Endothelial cell of umbilical vein (primary cell): ENCODE results near the gene PHF2. TPM values are rescaled to one million over a fixed set of nuclear protein-coding genes. Genes with fewer than 3 reads are reported as not detected.

Experiments
- BruUV-seq: library from RNA; stranded (reverse); fragments of 400-500 nt; replicated peaks from 2 replicates; lab custom pipeline; 2021; lab: Mats Ljungman, UMichigan
- CTCF ChIA-PET: fragments of 300-600, 350-600 bp; sonication (Branson Sonifier 250); formaldehyde crosslinking; loops from one replicate; lab custom pipeline; 2021; ENCODE audit warnings: antibody characterized with exemption, inconsistent platforms; lab: Charles Lee
- POLR2A ChIA-PET: fragments of 300-600, 350-600 bp; sonication (Branson Sonifier 250); formaldehyde crosslinking; loops from one replicate; lab custom pipeline; 2021; ENCODE audit warnings: antibody characterized with exemption, inconsistent platforms; lab: Charles Lee
- DNase-seq: peaks from one replicate; pipeline ENCODE4 v3.0.0-alpha.2; 2011; ENCODE audit warnings: low read depth, low spot score
- FAIRE-seq: peaks from 2 replicates; lab custom pipeline; 2011; peaks lifted over from hg19 to GRCh38; lab: Jason Lieb, UNC
- H2AFZ ChIP-seq: 2 replicates; pipeline ENCODE4 v1.6.0; 2012; ENCODE audit warnings: low read depth, low read length, control low read depth, inconsistent platforms
- H3K27ac ChIP-seq: 2 replicates; pipeline ENCODE4 v1.5.1; 2011; ENCODE audit warnings: low read depth, mild to moderate bottlenecking, control low read depth, low read length, moderate library complexity; ENCODE audit not compliant: insufficient read depth
- H3K27me3 ChIP-seq, 2 experiments: 2 replicates each; pipeline versions ENCODE4 v1.6.0 to v1.6.1; 2011; ENCODE audit warnings: low read length in 2 of 2, mixed read lengths in 1 of 2; ENCODE audit not compliant: control insufficient read depth in 2 of 2, insufficient read depth in 2 of 2
- H3K36me3 ChIP-seq, 2 experiments: 2 replicates in 1 of 2; 3 replicates in 1 of 2; pipeline ENCODE4 v1.5.1; 2011; ENCODE audit warnings: low read length in 2 of 2, mild to moderate bottlenecking in 1 of 2, moderate library complexity in 1 of 2; ENCODE audit not compliant: control insufficient read depth in 2 of 2, insufficient read depth in 2 of 2; ENCODE audit errors: extremely low read depth in 1 of 2
- H3K4me1 ChIP-seq: 3 replicates; pipeline ENCODE4 v1.5.1; 2011; ENCODE audit warnings: mild to moderate bottlenecking, low read length; ENCODE audit not compliant: control insufficient read depth, insufficient read depth; ENCODE audit errors: extremely low read depth
- H3K4me2 ChIP-seq: 2 replicates; pipeline ENCODE4 v1.6.1; 2011; ENCODE audit warnings: low read length, control low read depth, mixed read lengths; ENCODE audit not compliant: insufficient read depth
- H3K4me3 ChIP-seq, 3 experiments: fragments of 200-600 bp in 1 of 3; sonication (generic), shearing (Covaris generic) in 1 of 3; replicated peaks in 1 of 3; 2 replicates each; pipeline ENCODE4 v1.5.1; 2011 to 2016; ENCODE audit warnings: control low read depth in 3 of 3, low read length in 3 of 3, mild to moderate bottlenecking in 2 of 3, inconsistent platforms in 1 of 3, low read depth in 1 of 3, moderate library complexity in 1 of 3; ENCODE audit not compliant: insufficient read depth in 1 of 3
- H3K79me2 ChIP-seq: 2 replicates; pipeline ENCODE4 v1.6.0; 2012; ENCODE audit warnings: low read length, inconsistent platforms; ENCODE audit not compliant: control insufficient read depth, insufficient read depth
- H3K9ac ChIP-seq: replicated peaks from 2 replicates; pipeline ENCODE3; 2011; ENCODE audit warnings: low read length, control low read depth; ENCODE audit not compliant: insufficient read depth; ENCODE audit errors: extremely low read depth
- H3K9me1 ChIP-seq: replicated peaks from 3 replicates; pipeline ENCODE4 v1.6.0; 2011; ENCODE audit warnings: mild to moderate bottlenecking, low read length; ENCODE audit not compliant: control insufficient read depth, insufficient read depth; ENCODE audit errors: extremely low read depth
- H3K9me3 ChIP-seq: replicated peaks from 2 replicates; pipeline ENCODE4 v1.5.1; 2012; ENCODE audit warnings: low read length, inconsistent platforms; ENCODE audit not compliant: control insufficient read depth, insufficient read depth
- H4K20me1 ChIP-seq: replicated peaks from 2 replicates; pipeline ENCODE3; 2011; ENCODE audit warnings: mild to moderate bottlenecking, low read length; ENCODE audit not compliant: control insufficient read depth, insufficient read depth; ENCODE audit errors: extremely low read depth
- EZH2 ChIP-seq: IDR thresholded peaks from 2 replicates; pipeline ENCODE4 v1.6.1; 2012; ENCODE audit warnings: borderline replicate concordance, low read depth, mild to moderate bottlenecking, moderate library complexity, low read length, inconsistent platforms; ENCODE audit not compliant: severe bottlenecking
- FOS ChIP-seq: IDR thresholded peaks from 2 replicates; pipeline ENCODE4 v1.6.1; 2011; ENCODE audit warnings: mild to moderate bottlenecking, low read length, moderate library complexity, borderline replicate concordance; ENCODE audit not compliant: insufficient read depth
- GATA2 ChIP-seq: IDR thresholded peaks from 2 replicates; pipeline ENCODE4 v1.7.0; 2011; ENCODE audit warnings: low read depth, mild to moderate bottlenecking, moderate library complexity, mixed read lengths, low read length; ENCODE audit not compliant: insufficient read length, insufficient read depth
- MYC ChIP-seq: IDR thresholded peaks from one replicate; pipeline ENCODE4 v1.6.1; 2011; ENCODE audit warnings: mild to moderate bottlenecking, low read depth, low read length
- POLR2A ChIP-seq: IDR thresholded peaks from 2 replicates; pipeline ENCODE4 v1.6.1; 2012; ENCODE audit warnings: low read depth, mild to moderate bottlenecking, control low read depth, low read length
- POLR2AphosphoS5 ChIP-seq: IDR thresholded peaks from 2 replicates; pipeline ENCODE4 v1.6.1; 2012; ENCODE audit warnings: low read depth, mild to moderate bottlenecking, control low read depth, low read length, moderate library complexity; ENCODE audit not compliant: insufficient read depth
- dilution Hi-C: fragments of 300-500 bp; cut with MboI; formaldehyde crosslinking; loops from one replicate; pipeline ENCODE4 v1.15.0; 2019; ENCODE audit warnings: low sequenced_read_pairs; ENCODE audit not compliant: extremely low pct_ligation_motif_present
- intact Hi-C: fragments of 100-400 bp; cut with micrococcal nuclease; formaldehyde crosslinking; loops from one replicate; pipeline ENCODE4 v1.10.0; 2022
- polyA plus RNA-seq, 4 experiments: library from polyadenylated mRNA; depleted of rRNA in 3 of 4; stranded (reverse) in 3 of 4; unstranded in 1 of 4; fragments of >200 nt; gene quantifications; 2 replicates each; pipeline versions ENCODE4 v1.2.1 to v1.2.3, GENCODE V29; 2011 to 2012; ENCODE audit warnings: missing spikeins in 1 of 4
- total RNA-seq: library from RNA; stranded (reverse); gene quantifications from 2 replicates; pipeline ENCODE4 v1.2.3, GENCODE V29; 2021
- TF ChIP-seq, protein P1 (sequence below), 2 donors: IDR thresholded peaks; 1 replicate in 1 of 2; 2 replicates in 1 of 2; pipeline ENCODE4 v1.5.1; 2011; ENCODE audit warnings: low read length in 2 of 2, mild to moderate bottlenecking in 2 of 2, moderate library complexity in 2 of 2, control low read depth in 1 of 2, inconsistent platforms in 1 of 2, low read depth in 1 of 2; ENCODE audit not compliant: insufficient read depth in 1 of 2; ENCODE audit errors: extremely low read depth in 1 of 2
- TF ChIP-seq, protein P2 (sequence below): IDR thresholded peaks from 2 replicates; pipeline ENCODE4 v1.6.1; 2011; ENCODE audit not compliant: insufficient read depth, insufficient read length

The PHF2 gene
- total and polyA plus RNA-seq, 2 donors (not counting 3 experiments of a cell fraction or from before 2014, with no cell fraction given): 9.8 to 22.5 TPM

DNA sequence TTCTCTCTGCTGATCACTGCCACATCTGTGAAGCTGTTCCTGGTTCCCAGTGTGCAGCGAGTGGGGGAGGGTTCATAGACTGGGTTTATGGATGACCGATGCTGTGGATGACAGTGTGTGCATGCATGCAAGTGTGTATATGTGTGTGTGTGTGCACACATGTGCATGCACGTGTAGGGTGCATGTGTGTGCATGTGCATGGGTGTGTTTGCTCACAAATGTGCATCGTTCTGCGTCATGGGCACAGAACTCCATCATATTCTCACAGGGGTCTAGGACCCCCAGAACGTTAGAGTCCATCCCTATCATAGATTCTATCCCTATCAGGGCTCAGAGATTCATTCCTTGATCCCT is 134.0 kb downstream of the PHF2 start:
- TF ChIP-seq POLR2AphosphoS5 (no peak), GATA2 (no peak), FOS (no peak), POLR2A (no peak), EZH2 (no peak), MYC (no peak)
- TF ChIP-seq, protein P1, sequence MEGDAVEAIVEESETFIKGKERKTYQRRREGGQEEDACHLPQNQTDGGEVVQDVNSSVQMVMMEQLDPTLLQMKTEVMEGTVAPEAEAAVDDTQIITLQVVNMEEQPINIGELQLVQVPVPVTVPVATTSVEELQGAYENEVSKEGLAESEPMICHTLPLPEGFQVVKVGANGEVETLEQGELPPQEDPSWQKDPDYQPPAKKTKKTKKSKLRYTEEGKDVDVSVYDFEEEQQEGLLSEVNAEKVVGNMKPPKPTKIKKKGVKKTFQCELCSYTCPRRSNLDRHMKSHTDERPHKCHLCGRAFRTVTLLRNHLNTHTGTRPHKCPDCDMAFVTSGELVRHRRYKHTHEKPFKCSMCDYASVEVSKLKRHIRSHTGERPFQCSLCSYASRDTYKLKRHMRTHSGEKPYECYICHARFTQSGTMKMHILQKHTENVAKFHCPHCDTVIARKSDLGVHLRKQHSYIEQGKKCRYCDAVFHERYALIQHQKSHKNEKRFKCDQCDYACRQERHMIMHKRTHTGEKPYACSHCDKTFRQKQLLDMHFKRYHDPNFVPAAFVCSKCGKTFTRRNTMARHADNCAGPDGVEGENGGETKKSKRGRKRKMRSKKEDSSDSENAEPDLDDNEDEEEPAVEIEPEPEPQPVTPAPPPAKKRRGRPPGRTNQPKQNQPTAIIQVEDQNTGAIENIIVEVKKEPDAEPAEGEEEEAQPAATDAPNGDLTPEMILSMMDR (IDR thresholded peaks at IDR 0.05; ENCODE audit: extremely low read depth in 1 of 2, insufficient read depth in 1 of 2, low read depth in 1 of 2, low read length in 2 of 2): no peak
- TF ChIP-seq, protein P2, sequence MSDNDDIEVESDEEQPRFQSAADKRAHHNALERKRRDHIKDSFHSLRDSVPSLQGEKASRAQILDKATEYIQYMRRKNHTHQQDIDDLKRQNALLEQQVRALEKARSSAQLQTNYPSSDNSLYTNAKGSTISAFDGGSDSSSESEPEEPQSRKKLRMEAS: peak; percentile 15
- Histone ChIP-seq H3K4me2 (no peak overlapping the region), H3K4me1 (no peaks in the 10 kb centered on the region), H3K9ac (no peak overlapping the region), H4K20me1 (no peaks in the 10 kb centered on the region), H3K36me3 (no peaks in the 10 kb centered on the region), H3K9me3 (no peaks in the 10 kb centered on the region), H3K79me2 (no peaks in the 10 kb centered on the region), H3K9me1 (no peaks in the 10 kb centered on the region), H3K27me3 (no peaks in the 10 kb centered on the region), H3K27ac (no peak overlapping the region), H3K4me3 (no peak overlapping the region), H2AFZ (no peak overlapping the region)
- FAIRE-seq (no peak), DNase-seq (no peak)
- no TSS peak for BruUV-seq
- dilution Hi-C loops (no loop called here), intact Hi-C loops (no loop called here)
- POLR2A ChIA-PET: no interaction called here
- CTCF ChIA-PET: no interaction called here
